Mesothelial cell of epicardium (in vitro differentiated cells): Measurements from ENCODE around the gene IDH3G. TPM values are rescaled to one million over a fixed set of nuclear protein-coding genes. Genes with fewer than 3 reads are reported as not detected.

Source experiments
- DNase-seq, 2 experiments: peaks; one replicate each; pipeline ENCODE4 v3.0.0; 2021; ENCODE audit warnings: low spot score in 2 of 2; ENCODE audit not compliant: unreplicated experiment in 2 of 2
- H3K27ac Mint-ChIP-seq: 2 replicates; pipeline ENCODE4 v1.8.0; 2021; ENCODE audit warnings: mixed read lengths
- H3K27me3 Mint-ChIP-seq: 2 replicates; pipeline ENCODE4 v1.8.0; 2021; ENCODE audit warnings: low read depth, mixed read lengths
- H3K36me3 Mint-ChIP-seq: 2 replicates; pipeline ENCODE4 v1.8.0; 2021; ENCODE audit warnings: mixed read lengths
- H3K4me1 Mint-ChIP-seq: 2 replicates; pipeline ENCODE4 v1.8.0; 2021; ENCODE audit warnings: mixed read lengths
- H3K4me3 Mint-ChIP-seq: 2 replicates; pipeline ENCODE4 v1.8.0; 2021; ENCODE audit warnings: mild to moderate bottlenecking, moderate library complexity, mixed read lengths
- H3K9me3 Mint-ChIP-seq: 2 replicates; pipeline ENCODE4 v1.8.0; 2021; ENCODE audit warnings: mixed read lengths
- total RNA-seq: library from RNA; stranded (reverse); gene quantifications from 3 replicates; pipeline ENCODE4 v1.2.1, GENCODE V29; 2021
- TF ChIP-seq, protein P1 (sequence below): fragments of 200-600 bp; sonication (generic); IDR thresholded peaks from one replicate; pipeline ENCODE4 v1.5.0; 2021; ENCODE audit warnings: antibody characterized with exemption; ENCODE audit not compliant: unreplicated experiment

IDH3G gene
- total RNA-seq, 1 donor from 2014 or later = 53.5 TPM

DNA sequence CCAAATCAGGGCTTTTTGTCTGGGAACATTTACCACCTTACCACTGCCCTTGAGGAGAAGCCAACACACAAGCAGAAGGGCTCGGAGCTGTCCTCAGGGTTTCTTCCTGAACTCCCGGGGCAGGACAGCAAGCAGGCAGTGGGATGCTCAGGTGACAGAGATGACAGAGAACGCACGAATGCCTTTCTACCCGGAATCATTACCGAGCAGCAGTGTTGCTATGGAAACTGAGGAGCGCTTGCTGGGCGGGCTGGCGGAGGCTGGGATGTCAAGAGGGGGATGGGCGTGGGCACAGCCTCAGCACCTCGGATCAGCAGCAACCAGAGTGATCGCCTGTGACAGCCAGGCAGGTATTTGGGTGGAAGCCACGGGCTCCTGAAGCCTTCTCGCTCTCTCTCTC lies 18.0 kb upstream of the IDH3G start:
- no peaks in the 10 kb centered on the region for H3K36me3 Mint-ChIP-seq
- no peak overlapping the region for H3K4me3 Mint-ChIP-seq
- no peak for DNase-seq
- TF ChIP-seq, protein P1, sequence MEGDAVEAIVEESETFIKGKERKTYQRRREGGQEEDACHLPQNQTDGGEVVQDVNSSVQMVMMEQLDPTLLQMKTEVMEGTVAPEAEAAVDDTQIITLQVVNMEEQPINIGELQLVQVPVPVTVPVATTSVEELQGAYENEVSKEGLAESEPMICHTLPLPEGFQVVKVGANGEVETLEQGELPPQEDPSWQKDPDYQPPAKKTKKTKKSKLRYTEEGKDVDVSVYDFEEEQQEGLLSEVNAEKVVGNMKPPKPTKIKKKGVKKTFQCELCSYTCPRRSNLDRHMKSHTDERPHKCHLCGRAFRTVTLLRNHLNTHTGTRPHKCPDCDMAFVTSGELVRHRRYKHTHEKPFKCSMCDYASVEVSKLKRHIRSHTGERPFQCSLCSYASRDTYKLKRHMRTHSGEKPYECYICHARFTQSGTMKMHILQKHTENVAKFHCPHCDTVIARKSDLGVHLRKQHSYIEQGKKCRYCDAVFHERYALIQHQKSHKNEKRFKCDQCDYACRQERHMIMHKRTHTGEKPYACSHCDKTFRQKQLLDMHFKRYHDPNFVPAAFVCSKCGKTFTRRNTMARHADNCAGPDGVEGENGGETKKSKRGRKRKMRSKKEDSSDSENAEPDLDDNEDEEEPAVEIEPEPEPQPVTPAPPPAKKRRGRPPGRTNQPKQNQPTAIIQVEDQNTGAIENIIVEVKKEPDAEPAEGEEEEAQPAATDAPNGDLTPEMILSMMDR = no peak
- peaks cover 2% of the 10 kb centered on the region for H3K27me3 Mint-ChIP-seq
- peaks cover 11% of the 10 kb centered on the region for H3K9me3 Mint-ChIP-seq
- no peaks in the 10 kb centered on the region for H3K4me1 Mint-ChIP-seq
- no peak overlapping the region for H3K27ac Mint-ChIP-seq

DNA sequence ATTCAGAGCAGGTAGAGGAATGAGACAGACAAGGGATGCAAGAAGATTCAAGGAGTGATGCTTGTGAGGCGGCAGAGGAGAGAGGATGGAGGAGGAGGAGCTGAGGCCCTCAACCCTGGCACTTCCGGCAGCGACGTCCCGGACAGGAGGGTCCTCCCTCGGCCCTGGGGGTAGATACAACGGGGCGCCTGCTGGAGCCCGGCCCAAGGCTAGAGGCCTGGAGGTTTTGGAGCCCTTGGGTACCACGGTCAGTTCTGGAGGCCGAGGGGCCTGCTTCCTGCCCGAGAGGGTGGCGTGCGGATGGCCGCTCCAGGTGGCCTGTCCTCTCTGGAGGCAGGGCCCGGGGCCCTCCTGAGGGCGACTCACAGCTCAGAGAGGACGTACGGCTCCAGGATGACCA lies 13.8 kb upstream of the IDH3G start:
- H3K27me3 Mint-ChIP-seq = peaks cover 2% of the 10 kb centered on the region
- TF ChIP-seq, protein P1 = no peak
- no peak overlapping the region for H3K27ac Mint-ChIP-seq
- no peaks in the 10 kb centered on the region for H3K4me1 Mint-ChIP-seq
- no peak overlapping the region for H3K4me3 Mint-ChIP-seq
- no peak for DNase-seq
- no peaks in the 10 kb centered on the region for H3K9me3 Mint-ChIP-seq
- H3K36me3 Mint-ChIP-seq = no peaks in the 10 kb centered on the region

DNA sequence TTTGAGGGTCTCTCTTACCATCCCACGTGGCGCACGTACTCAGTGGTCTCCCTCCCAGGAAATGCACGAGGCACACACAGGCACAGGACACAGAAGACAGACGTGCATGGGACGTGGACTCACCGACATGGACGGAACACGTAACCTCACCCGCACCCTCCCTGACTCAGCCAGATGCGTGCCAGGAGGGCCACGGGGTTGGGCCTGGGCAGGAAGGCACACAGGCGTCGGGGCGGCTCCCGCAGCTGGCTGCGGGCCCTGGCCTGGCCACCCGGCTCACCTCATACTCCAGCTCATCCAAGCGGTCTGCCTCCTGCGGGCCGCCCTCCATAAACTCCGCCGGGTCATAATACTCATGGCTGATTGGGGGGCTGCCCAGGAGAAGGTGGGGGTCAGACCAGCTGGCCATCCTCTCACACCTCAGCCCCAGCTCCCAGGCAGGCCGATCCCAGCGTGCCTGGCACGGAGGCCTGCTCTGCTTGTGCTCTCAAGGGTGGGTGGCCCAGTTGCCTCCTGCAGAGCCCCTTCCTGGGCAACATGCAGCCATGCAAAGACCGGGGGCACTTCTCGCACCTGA lies 12.9 kb upstream of the IDH3G start:
- no peaks in the 10 kb centered on the region for H3K9me3 Mint-ChIP-seq
- no peak for DNase-seq
- H3K4me3 Mint-ChIP-seq = no peak overlapping the region

DNA sequence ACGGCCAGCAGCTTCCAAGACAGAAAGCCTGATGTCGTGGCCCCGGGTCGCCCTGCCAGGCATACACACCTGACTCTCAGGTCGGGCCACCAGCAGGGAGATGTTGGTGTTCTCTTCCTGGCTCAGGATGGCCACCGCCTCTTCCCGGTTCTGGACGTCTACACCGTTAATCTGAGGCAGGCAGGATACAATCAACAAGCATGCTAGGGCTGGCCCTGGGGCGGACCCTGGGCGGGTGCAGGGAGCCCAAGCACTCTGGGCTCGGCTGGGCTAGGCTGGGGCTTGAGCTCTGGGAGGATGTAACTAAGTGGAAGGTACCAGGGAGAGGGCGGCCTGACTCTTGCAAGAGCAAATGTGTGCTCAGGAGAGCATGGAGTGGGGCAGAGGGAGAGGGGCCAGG lies 11.3 kb upstream of the IDH3G start:
- Mint-ChIP-seq H3K36me3 (no peaks in the 10 kb centered on the region), H3K4me1 (peaks cover 4% of the 10 kb centered on the region), H3K27ac (no peak overlapping the region), H3K9me3 (no peaks in the 10 kb centered on the region), H3K4me3 (no peak overlapping the region), H3K27me3 (no peaks in the 10 kb centered on the region)
- TF ChIP-seq, protein P1 = no peak
- DNase-seq = no peak

More for the DNA sequence above, 12.9 kb upstream of the IDH3G start:
- H3K27ac Mint-ChIP-seq = no peak overlapping the region
- TF ChIP-seq, protein P1 = no peak
- H3K36me3 Mint-ChIP-seq = no peaks in the 10 kb centered on the region
- peaks cover 4% of the 10 kb centered on the region for H3K4me1 Mint-ChIP-seq
- no peaks in the 10 kb centered on the region for H3K27me3 Mint-ChIP-seq

DNA sequence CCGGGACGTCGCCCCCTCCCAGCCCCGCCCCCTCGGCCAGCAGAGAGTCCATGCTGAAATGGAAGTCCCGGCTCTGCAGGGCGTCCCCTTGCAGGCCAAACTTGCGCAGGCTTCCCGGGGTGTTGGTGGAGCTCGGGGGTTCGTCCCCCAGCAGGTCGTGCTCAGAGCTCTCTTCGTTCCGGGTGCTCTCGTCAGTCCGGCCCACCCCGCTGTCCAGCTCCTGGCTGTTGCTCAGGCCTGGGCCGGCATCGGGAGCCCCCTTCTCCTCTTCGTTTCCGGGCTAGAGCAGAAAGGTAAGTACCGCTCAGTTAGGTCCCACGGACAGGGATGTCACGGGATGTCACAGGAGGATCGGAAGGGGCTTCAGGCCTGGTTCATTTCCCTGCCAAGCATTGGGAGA lies 10.4 kb upstream of the IDH3G start:
- no peaks in the 10 kb centered on the region for H3K27me3 Mint-ChIP-seq
- H3K4me1 Mint-ChIP-seq = peaks cover 4% of the 10 kb centered on the region
- H3K27ac Mint-ChIP-seq = no peak overlapping the region
- TF ChIP-seq, protein P1 = no peak
- no peak overlapping the region for H3K4me3 Mint-ChIP-seq
- DNase-seq = no peak
- no peaks in the 10 kb centered on the region for H3K9me3 Mint-ChIP-seq
- H3K36me3 Mint-ChIP-seq = no peaks in the 10 kb centered on the region
